VCaP (cell line): Measurements from ENCODE around the gene KCNG4.
A peak's percentile ranks its signal among the peaks of the same experiment; 100 is the strongest.
"Not testable (repeated sequence)": the region's sequence is repeated elsewhere in the genome, so short reads cannot be mapped to it uniquely, and the experiment has no call there.

Experiments used
- H3K27ac ChIP-seq: fragments of 450-650 bp; 2 replicates; pipeline ENCODE4 v1.5.1; 2017
- CTCF ChIP-seq: fragments of 450-650 bp; conservative IDR thresholded peaks from 2 replicates; pipeline ENCODE4 v1.5.1; 2017; ENCODE audit warnings: mild to moderate bottlenecking, moderate library complexity

Gene KCNG4

GRCh38 chr16:84207251-84207650, 32.6 kb downstream of the KCNG4 start:
- H3K27ac ChIP-seq: no peak overlapping the region
- no peak for TF ChIP-seq CTCF

GRCh38 chr16:84205976-84206691, 33.7 kb downstream of the KCNG4 start:
- no peak for TF ChIP-seq CTCF

GRCh38 chr16:84205123-84205522, 34.7 kb downstream of the KCNG4 start:
- not testable (repeated sequence) for H3K27ac ChIP-seq

More at GRCh38 chr16:84205976-84206691, 33.7 kb downstream of the KCNG4 start:
- no peak overlapping the region for H3K27ac ChIP-seq

- not testable (repeated sequence) for H3K27ac ChIP-seq
Observed at GRCh38 chr16:84204551-84204950, 35.3 kb downstream of the KCNG4 start.

GRCh38 chr16:84199861-84200260, 40.0 kb downstream of the KCNG4 start:
- TF ChIP-seq CTCF: no peak
- peak overlapping the region; percentile 34 for H3K27ac ChIP-seq

GRCh38 chr16:84199097-84199496, 40.7 kb downstream of the KCNG4 start:
- no peak for TF ChIP-seq CTCF
- H3K27ac ChIP-seq: peak overlapping the region; percentile 34

- TF ChIP-seq CTCF: no peak
- no peak overlapping the region for H3K27ac ChIP-seq
Observed at GRCh38 chr16:84198401-84198800, 41.4 kb downstream of the KCNG4 start.

GRCh38 chr16:84197466-84198128, 42.2 kb downstream of the KCNG4 start:
- TF ChIP-seq CTCF: no peak
- H3K27ac ChIP-seq: no peak overlapping the region
